ENCODE data around the gene SLC24A4.

The SLC24A4 gene

DNA sequence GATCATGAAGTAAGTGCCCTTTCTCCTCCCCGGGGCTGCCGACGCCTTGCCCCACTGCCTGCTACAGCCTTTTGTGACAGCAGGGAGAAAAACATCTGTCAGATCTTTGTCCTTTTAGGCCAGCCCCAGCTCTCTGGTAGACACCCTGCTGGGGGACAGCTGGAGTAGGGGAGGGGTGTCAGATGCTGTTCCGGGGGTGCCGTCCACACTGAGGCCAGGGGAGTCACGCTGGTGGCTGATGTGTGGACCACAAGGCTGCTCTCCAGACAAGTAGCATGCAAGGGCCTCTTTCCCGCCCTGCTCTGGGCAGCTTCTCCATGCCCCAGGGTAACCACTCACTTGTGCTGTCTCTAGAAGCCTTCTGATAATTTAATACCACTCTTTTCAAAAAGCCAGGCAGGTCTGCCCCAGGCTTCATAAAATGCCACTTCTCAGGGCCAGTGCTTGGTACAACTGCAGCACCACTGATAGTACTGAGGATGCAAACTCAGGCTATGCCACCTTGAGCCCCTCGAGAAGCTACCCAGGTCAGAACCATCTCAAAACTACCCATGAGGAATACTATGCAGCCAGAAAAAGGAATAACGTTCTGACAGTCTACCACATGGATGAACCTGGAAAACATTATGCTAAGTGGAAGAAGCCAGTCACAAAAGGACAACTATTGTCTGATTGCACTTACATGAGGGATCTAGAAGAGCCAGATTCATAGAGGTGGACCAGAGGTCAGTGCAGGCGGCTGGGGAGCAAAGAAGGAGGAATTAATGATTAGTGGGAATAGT lies 124.6 kb downstream of the SLC24A4 start:
- no peak for TF ChIP-seq EZH2phosphoT487 (conservative IDR thresholded peaks at IDR 0.05; ENCODE audit: low read length)
- TF ChIP-seq, protein P1, sequence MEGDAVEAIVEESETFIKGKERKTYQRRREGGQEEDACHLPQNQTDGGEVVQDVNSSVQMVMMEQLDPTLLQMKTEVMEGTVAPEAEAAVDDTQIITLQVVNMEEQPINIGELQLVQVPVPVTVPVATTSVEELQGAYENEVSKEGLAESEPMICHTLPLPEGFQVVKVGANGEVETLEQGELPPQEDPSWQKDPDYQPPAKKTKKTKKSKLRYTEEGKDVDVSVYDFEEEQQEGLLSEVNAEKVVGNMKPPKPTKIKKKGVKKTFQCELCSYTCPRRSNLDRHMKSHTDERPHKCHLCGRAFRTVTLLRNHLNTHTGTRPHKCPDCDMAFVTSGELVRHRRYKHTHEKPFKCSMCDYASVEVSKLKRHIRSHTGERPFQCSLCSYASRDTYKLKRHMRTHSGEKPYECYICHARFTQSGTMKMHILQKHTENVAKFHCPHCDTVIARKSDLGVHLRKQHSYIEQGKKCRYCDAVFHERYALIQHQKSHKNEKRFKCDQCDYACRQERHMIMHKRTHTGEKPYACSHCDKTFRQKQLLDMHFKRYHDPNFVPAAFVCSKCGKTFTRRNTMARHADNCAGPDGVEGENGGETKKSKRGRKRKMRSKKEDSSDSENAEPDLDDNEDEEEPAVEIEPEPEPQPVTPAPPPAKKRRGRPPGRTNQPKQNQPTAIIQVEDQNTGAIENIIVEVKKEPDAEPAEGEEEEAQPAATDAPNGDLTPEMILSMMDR (IDR thresholded peaks at IDR 0.05; ENCODE audit: insufficient read depth, low read length, poor library complexity, severe bottlenecking), result no peak
- H3K27me3 ChIP-seq (ENCODE audit: low read length), result no peaks in the 10 kb centered on the region
- H2AFZ ChIP-seq (ENCODE audit: low read depth, low read length, severe bottlenecking), result no peak overlapping the region

DNA sequence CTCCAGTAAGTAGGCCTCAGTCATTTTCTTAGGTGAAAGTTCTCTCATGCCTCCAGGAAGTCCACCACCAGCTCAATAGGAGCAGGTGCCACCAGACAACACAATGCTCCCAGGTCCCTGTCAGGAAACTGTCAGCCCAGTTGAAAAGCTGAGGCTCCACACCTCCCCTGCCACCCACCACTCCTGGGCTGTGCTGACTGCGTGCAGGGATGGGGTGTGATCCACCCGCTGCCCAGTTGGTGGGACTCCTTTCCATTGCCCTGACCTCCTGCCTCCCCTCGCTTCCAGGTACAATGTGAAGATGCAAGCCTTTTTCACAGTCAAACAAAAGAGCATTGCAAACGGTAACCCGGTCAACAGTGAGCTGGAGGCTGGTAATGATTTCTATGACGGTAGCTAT lies 125.8 kb downstream of the SLC24A4 start:
- no peaks in the 10 kb centered on the region for H3K36me3 ChIP-seq (ENCODE audit: low read length)
- H3K9ac ChIP-seq (ENCODE audit: low read length), result no peak overlapping the region
- H3F3A ChIP-seq (ENCODE audit: insufficient read depth), result no peaks in the 10 kb centered on the region
- H3K27me3 ChIP-seq (ENCODE audit: low read length), result no peaks in the 10 kb centered on the region
- TF ChIP-seq, protein P1 (IDR thresholded peaks at IDR 0.05; ENCODE audit: insufficient read depth, low read length, poor library complexity, severe bottlenecking), result no peak
- H2AFZ ChIP-seq (ENCODE audit: low read depth, low read length, severe bottlenecking), result no peak overlapping the region
- H3K27ac ChIP-seq (ENCODE audit: low read depth, low read length), result no peak overlapping the region
- H3K4me2 ChIP-seq (ENCODE audit: low read depth, low read length, poor library complexity, severe bottlenecking), result no peak overlapping the region
- H3K9me3 ChIP-seq (ENCODE audit: insufficient read depth, low read length), result peaks cover 3% of the 10 kb centered on the region; the same call in 1 of the 2 replicates
- no peaks in the 10 kb centered on the region for H4K20me1 ChIP-seq (ENCODE audit: low read depth, low read length)
- H3K4me3 ChIP-seq (ENCODE audit: insufficient read depth, low read length, poor library complexity, severe bottlenecking), result no peak overlapping the region
- H3K9me2 ChIP-seq (replicated peaks; ENCODE audit: insufficient read depth, low read length), result no peaks in the 10 kb centered on the region
- no peaks in the 10 kb centered on the region for H3K79me2 ChIP-seq (ENCODE audit: insufficient read depth, low read length)

More for the DNA sequence above, 124.6 kb downstream of the SLC24A4 start:
- Histone ChIP-seq H3K9me3 (ENCODE audit: insufficient read depth, low read length) (peaks cover 3% of the 10 kb centered on the region; the same call in 1 of the 2 replicates), H4K20me1 (ENCODE audit: low read depth, low read length) (no peaks in the 10 kb centered on the region), H3K79me2 (ENCODE audit: insufficient read depth, low read length) (no peaks in the 10 kb centered on the region), H3K4me3 (ENCODE audit: insufficient read depth, low read length, poor library complexity, severe bottlenecking) (no peak overlapping the region), H3K36me3 (ENCODE audit: low read length) (no peaks in the 10 kb centered on the region), H3F3A (ENCODE audit: insufficient read depth) (no peaks in the 10 kb centered on the region), H3K9ac (ENCODE audit: low read length) (no peak overlapping the region), H3K4me2 (ENCODE audit: low read depth, low read length, poor library complexity, severe bottlenecking) (no peak overlapping the region), H3K9me2 (replicated peaks; ENCODE audit: insufficient read depth, low read length) (no peaks in the 10 kb centered on the region), H3K27ac (ENCODE audit: low read depth, low read length) (no peak overlapping the region)

DNA sequence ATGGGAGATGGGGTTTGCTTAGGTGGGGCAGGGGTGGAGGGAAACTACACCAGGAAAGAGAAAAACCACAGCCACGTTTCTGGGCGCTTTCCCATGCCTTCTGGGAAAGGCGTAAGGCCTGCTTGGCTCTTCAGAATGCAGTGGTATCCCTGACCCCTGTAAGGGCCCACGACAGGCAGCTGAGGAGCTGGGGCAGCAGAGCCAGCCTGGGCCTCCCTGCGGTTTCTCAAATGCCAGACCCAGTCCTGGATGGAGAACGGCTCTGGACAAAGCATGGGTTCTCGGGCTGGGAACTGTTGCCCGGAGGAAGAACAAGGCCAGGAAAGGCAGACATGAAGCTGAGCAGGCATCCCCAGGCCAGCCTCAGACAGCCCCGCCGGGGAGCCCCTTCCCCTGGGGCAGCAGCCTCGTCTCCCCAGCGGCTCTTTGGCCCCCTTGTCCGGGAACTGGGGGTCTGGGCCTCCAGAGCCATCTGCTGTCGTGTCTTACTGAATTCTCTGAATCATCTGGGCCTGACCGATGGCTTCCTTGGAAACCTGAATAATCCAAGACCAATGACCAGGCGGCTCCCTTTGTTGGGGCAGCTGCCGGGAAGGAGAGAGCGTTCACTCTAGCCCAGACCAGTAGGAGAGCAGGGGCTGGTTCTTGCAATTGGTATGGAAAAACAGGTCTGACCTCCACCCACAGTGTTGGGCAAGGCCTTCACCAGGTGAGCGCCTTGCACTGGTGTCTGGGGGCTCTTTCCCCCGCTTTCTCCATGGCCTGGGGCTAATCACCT lies 126.6 kb downstream of the SLC24A4 start:
- H3K79me2 ChIP-seq (ENCODE audit: insufficient read depth, low read length), result no peaks in the 10 kb centered on the region
- no peaks in the 10 kb centered on the region for H3K36me3 ChIP-seq (ENCODE audit: low read length)
- no peaks in the 10 kb centered on the region for H3K27me3 ChIP-seq (ENCODE audit: low read length)
- H2AFZ ChIP-seq (ENCODE audit: low read depth, low read length, severe bottlenecking), result no peak overlapping the region
- H3F3A ChIP-seq (ENCODE audit: insufficient read depth), result no peaks in the 10 kb centered on the region
- no peak overlapping the region for H3K4me2 ChIP-seq (ENCODE audit: low read depth, low read length, poor library complexity, severe bottlenecking)
- H3K4me3 ChIP-seq (ENCODE audit: insufficient read depth, low read length, poor library complexity, severe bottlenecking), result no peak overlapping the region
- peaks cover 3% of the 10 kb centered on the region; the same call in 1 of the 2 replicates for H3K9me3 ChIP-seq (ENCODE audit: insufficient read depth, low read length)
- H3K27ac ChIP-seq (ENCODE audit: low read depth, low read length), result no peak overlapping the region
- no peaks in the 10 kb centered on the region for H3K9me2 ChIP-seq (replicated peaks; ENCODE audit: insufficient read depth, low read length)
- H4K20me1 ChIP-seq (ENCODE audit: low read depth, low read length), result no peaks in the 10 kb centered on the region
- no peak overlapping the region for H3K9ac ChIP-seq (ENCODE audit: low read length)
- TF ChIP-seq, protein P1 (IDR thresholded peaks at IDR 0.05; ENCODE audit: insufficient read depth, low read length, poor library complexity, severe bottlenecking), result no peak
- TF ChIP-seq EZH2phosphoT487 (conservative IDR thresholded peaks at IDR 0.05; ENCODE audit: low read length), result no peak
